HL-60 (cell line): ENCODE data around the gene PDE8B.

Experiments
- GABPA ChIP-seq: IDR thresholded peaks from 2 replicates; pipeline ENCODE4 v1.6.1; 2012; ENCODE audit warnings: low read depth
- POLR2AphosphoS5 ChIP-seq: IDR thresholded peaks from 2 replicates; pipeline ENCODE4 v1.6.1; 2012; ENCODE audit warnings: low read depth
- TF ChIP-seq, protein P1 (sequence below): IDR thresholded peaks from one replicate; pipeline ENCODE4 v1.5.1; 2011; ENCODE audit warnings: low read length, control low read depth, inconsistent platforms; ENCODE audit not compliant: insufficient read depth
- TF ChIP-seq, protein P2 (sequence below): IDR thresholded peaks from 2 replicates; pipeline ENCODE4 v1.6.1; 2012; ENCODE audit warnings: low read depth; ENCODE audit not compliant: insufficient replicate concordance

DNA sequence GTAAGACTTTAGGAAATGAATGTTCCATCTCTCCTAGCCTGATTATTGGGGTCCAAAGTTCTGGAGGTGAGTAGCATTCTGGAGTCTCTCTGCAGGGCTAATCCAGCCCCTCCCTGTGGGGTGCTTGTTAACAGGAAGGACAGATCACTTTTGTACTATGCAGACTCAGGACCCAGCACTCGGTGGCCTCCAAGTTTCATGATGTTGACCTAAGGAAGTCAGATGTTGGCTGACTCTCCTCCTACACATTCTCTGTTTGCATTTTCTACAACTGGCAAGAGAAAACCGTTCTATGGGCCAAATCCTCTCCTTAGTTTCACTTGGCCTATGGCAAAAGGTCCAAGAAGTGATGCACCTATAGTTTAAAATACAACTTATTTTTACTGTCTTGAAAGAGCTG is 5.5 kb upstream of the PDE8B start:
- TF ChIP-seq, protein P1, sequence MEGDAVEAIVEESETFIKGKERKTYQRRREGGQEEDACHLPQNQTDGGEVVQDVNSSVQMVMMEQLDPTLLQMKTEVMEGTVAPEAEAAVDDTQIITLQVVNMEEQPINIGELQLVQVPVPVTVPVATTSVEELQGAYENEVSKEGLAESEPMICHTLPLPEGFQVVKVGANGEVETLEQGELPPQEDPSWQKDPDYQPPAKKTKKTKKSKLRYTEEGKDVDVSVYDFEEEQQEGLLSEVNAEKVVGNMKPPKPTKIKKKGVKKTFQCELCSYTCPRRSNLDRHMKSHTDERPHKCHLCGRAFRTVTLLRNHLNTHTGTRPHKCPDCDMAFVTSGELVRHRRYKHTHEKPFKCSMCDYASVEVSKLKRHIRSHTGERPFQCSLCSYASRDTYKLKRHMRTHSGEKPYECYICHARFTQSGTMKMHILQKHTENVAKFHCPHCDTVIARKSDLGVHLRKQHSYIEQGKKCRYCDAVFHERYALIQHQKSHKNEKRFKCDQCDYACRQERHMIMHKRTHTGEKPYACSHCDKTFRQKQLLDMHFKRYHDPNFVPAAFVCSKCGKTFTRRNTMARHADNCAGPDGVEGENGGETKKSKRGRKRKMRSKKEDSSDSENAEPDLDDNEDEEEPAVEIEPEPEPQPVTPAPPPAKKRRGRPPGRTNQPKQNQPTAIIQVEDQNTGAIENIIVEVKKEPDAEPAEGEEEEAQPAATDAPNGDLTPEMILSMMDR = no peak
- TF ChIP-seq GABPA (no peak), POLR2AphosphoS5 (no peak)
- TF ChIP-seq, protein P2, sequence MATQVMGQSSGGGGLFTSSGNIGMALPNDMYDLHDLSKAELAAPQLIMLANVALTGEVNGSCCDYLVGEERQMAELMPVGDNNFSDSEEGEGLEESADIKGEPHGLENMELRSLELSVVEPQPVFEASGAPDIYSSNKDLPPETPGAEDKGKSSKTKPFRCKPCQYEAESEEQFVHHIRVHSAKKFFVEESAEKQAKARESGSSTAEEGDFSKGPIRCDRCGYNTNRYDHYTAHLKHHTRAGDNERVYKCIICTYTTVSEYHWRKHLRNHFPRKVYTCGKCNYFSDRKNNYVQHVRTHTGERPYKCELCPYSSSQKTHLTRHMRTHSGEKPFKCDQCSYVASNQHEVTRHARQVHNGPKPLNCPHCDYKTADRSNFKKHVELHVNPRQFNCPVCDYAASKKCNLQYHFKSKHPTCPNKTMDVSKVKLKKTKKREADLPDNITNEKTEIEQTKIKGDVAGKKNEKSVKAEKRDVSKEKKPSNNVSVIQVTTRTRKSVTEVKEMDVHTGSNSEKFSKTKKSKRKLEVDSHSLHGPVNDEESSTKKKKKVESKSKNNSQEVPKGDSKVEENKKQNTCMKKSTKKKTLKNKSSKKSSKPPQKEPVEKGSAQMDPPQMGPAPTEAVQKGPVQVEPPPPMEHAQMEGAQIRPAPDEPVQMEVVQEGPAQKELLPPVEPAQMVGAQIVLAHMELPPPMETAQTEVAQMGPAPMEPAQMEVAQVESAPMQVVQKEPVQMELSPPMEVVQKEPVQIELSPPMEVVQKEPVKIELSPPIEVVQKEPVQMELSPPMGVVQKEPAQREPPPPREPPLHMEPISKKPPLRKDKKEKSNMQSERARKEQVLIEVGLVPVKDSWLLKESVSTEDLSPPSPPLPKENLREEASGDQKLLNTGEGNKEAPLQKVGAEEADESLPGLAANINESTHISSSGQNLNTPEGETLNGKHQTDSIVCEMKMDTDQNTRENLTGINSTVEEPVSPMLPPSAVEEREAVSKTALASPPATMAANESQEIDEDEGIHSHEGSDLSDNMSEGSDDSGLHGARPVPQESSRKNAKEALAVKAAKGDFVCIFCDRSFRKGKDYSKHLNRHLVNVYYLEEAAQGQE = no peak
